OCI-LY3 (cell line): ENCODE measurements around the gene INCA1.

Source experiments
- EZH2phosphoT487 ChIP-seq: fragments of 200-600 bp; shearing (Covaris generic); IDR thresholded peaks from 2 replicates; pipeline ENCODE4 v1.6.1; 2018; ENCODE audit warnings: antibody characterized with exemption, mixed run types, low read depth
- TF ChIP-seq, protein P1 (sequence below): fragments of 200-600, 300-600 bp; sonication (generic); IDR thresholded peaks from 2 replicates; pipeline ENCODE4 v1.5.1; 2014; ENCODE audit warnings: antibody characterized with exemption, low read length, low read depth

DNA sequence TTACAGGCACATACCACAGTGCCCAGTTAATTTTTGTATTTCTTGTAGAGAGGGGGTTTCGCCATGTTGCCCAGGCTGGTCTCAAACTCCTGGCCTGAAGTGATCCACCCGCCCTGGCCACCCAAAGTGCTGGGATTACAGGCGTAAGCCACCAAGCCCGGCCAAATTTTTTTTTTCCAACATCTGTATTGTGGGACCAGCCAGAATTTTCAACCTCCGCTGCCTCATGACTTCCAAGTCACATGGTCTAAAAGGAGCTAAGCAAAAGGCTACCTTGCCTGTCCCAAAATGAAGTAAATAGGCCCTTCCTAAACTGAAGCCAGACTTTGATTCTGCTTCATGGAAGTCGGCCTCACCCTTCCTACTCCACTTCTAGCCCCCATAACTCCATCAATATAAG lies 25.5 kb downstream of the INCA1 start:
- TF ChIP-seq, protein P1, sequence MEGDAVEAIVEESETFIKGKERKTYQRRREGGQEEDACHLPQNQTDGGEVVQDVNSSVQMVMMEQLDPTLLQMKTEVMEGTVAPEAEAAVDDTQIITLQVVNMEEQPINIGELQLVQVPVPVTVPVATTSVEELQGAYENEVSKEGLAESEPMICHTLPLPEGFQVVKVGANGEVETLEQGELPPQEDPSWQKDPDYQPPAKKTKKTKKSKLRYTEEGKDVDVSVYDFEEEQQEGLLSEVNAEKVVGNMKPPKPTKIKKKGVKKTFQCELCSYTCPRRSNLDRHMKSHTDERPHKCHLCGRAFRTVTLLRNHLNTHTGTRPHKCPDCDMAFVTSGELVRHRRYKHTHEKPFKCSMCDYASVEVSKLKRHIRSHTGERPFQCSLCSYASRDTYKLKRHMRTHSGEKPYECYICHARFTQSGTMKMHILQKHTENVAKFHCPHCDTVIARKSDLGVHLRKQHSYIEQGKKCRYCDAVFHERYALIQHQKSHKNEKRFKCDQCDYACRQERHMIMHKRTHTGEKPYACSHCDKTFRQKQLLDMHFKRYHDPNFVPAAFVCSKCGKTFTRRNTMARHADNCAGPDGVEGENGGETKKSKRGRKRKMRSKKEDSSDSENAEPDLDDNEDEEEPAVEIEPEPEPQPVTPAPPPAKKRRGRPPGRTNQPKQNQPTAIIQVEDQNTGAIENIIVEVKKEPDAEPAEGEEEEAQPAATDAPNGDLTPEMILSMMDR: no peak
- no peak for TF ChIP-seq EZH2phosphoT487
